Panc1 (cell line): ENCODE results near the gene ZNF549. TPM values are rescaled to one million over a fixed set of nuclear protein-coding genes. Genes with fewer than 3 reads are reported as not detected.
A peak's percentile ranks its signal among the peaks of the same experiment; 100 is the strongest.

Source experiments
- ATAC-seq: fragments of 200-7000 bp; cut with Tn5 transposase; 2 replicates; pipeline ENCODE4 v1.9.1; 2020; ENCODE audit warnings: mild to moderate bottlenecking, moderate library complexity
- BruUV-seq: library from RNA; stranded (reverse); fragments of 400-500 nt; replicated peaks from 2 replicates; lab custom pipeline; 2021; lab: Mats Ljungman, UMichigan
- CTCF ChIA-PET: fragments of 300-600 bp; sonication (Branson Sonifier 250); formaldehyde crosslinking; loops from one replicate; lab custom pipeline; 2022; ENCODE audit warnings: antibody characterized with exemption; lab: Charles Lee
- POLR2A ChIA-PET: fragments of 300-600 bp; sonication (Branson Sonifier 250); formaldehyde crosslinking; loops from one replicate; lab custom pipeline; 2022; ENCODE audit warnings: antibody characterized with exemption; lab: Charles Lee
- DNase-seq: peaks from one replicate; pipeline ENCODE4 v3.0.0-alpha.2; 2010; ENCODE audit warnings: low read depth, low spot score
- H3K27ac ChIP-seq: 2 replicates; pipeline ENCODE4 v1.5.1; 2011; ENCODE audit warnings: mild to moderate bottlenecking, low read length, inconsistent platforms
- H3K27me3 ChIP-seq: fragments of 200-500 bp; sonication (Bioruptor generic); 2 replicates; pipeline ENCODE4 v1.6.0; 2014; ENCODE audit warnings: low read length, inconsistent platforms; ENCODE audit not compliant: control insufficient read depth, insufficient read depth
- H3K36me3 ChIP-seq: fragments of 200-500 bp; sonication (Bioruptor generic); 2 replicates; pipeline ENCODE4 v1.5.1; 2014; ENCODE audit warnings: inconsistent platforms, mild to moderate bottlenecking, low read length, moderate library complexity; ENCODE audit not compliant: control insufficient read depth, insufficient read depth
- H3K4me1 ChIP-seq: 2 replicates; pipeline ENCODE4 v1.5.1; 2011; ENCODE audit warnings: inconsistent platforms, mild to moderate bottlenecking, low read length, moderate library complexity; ENCODE audit not compliant: control insufficient read depth, insufficient read depth
- H3K4me3 ChIP-seq, 2 experiments: 2 replicates each; pipeline ENCODE4 v1.5.1; 2011 to 2012; ENCODE audit warnings: low read depth in 2 of 2, low read length in 2 of 2, mild to moderate bottlenecking in 2 of 2, inconsistent platforms in 1 of 2, moderate library complexity in 1 of 2
- H3K9me3 ChIP-seq: fragments of 200-500 bp; sonication (Bioruptor generic); 2 replicates; pipeline ENCODE4 v1.5.1; 2014; ENCODE audit warnings: low read depth, mild to moderate bottlenecking, inconsistent platforms, low read length, moderate library complexity; ENCODE audit not compliant: control insufficient read depth, insufficient read depth
- POLR2AphosphoS5 ChIP-seq: IDR thresholded peaks from 2 replicates; pipeline ENCODE4 v1.6.1; 2012; ENCODE audit warnings: mild to moderate bottlenecking, low read depth, low read length, moderate library complexity
- SIN3A ChIP-seq: IDR thresholded peaks from 2 replicates; pipeline ENCODE4 v1.6.1; 2012; ENCODE audit warnings: low read depth, mild to moderate bottlenecking, low read length, moderate library complexity, borderline replicate concordance; ENCODE audit not compliant: insufficient read depth
- TCF7L2 ChIP-seq: IDR thresholded peaks from 2 replicates; pipeline ENCODE4 v1.6.1; 2011; ENCODE audit warnings: mild to moderate bottlenecking, low read depth, low read length, inconsistent platforms
- in situ Hi-C: cut with HindIII; loops from 2 replicates; pipeline ENCODE4 v1.10.0; 2016; ENCODE audit warnings: low sequenced_read_pairs, low pct_unique_long_range_greater_than_20kb
- intact Hi-C: fragments of 100-400 bp; cut with micrococcal nuclease; formaldehyde crosslinking; loops from one replicate; pipeline ENCODE4 v1.10.0; 2022; ENCODE audit not compliant: unreplicated experiment
- total RNA-seq: library from RNA; stranded (reverse); gene quantifications from one replicate; pipeline ENCODE4 v1.2.1, GENCODE V29; 2021; ENCODE audit not compliant: unreplicated experiment
- TF ChIP-seq, protein P1 (sequence below), 2 experiments: IDR thresholded peaks; 2 replicates each; pipeline ENCODE4 v1.6.1; 2011 to 2012; ENCODE audit warnings: low read depth in 2 of 2, control low read depth in 1 of 2, low read length in 1 of 2, mild to moderate bottlenecking in 1 of 2, moderate library complexity in 1 of 2; ENCODE audit not compliant: insufficient read depth in 1 of 2
- TF ChIP-seq, protein P2 (sequence below): fragments of 450-650 bp; IDR thresholded peaks from 2 replicates; pipeline ENCODE4 v1.5.1; 2017; ENCODE audit warnings: mild to moderate bottlenecking

Gene ZNF549
- total RNA-seq, 1 experiment from 2014 or later = not detected

DNA sequence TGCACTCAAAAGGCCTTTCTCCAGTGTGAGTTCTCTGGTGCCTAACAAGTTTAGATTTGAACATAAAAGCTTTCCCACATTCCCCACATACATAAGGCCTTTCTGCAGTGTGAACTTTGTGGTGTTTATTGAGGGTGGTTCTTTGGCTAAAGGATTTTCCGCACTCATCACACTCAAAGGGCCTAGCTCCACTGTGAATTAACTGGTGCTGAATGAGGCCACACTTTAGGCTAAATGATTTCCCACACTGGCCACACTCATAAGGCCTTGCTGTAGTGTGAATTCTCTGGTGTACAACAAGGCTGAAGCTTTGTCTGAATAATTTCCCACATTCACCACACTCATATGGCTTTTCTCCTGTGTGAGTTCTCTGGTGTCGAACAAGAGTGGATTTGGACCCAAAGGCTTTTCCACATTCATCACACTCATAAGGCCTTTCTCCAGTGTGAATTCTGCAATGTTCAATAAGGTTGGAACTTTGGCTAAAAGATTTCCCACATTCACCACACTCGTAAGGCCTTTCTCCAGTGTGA is 45.3 kb downstream of the ZNF549 start:
- H3K9me3 ChIP-seq = peaks cover 85% of the 10 kb centered on the region
- no peak for DNase-seq
- BruUV-seq = TSS peak; percentile 11
- no peaks in the 10 kb centered on the region for H3K4me1 ChIP-seq
- POLR2A ChIA-PET = no interaction called here
- in situ Hi-C loops = no loop called here
- H3K27ac ChIP-seq = no peak overlapping the region
- TF ChIP-seq, protein P1, sequence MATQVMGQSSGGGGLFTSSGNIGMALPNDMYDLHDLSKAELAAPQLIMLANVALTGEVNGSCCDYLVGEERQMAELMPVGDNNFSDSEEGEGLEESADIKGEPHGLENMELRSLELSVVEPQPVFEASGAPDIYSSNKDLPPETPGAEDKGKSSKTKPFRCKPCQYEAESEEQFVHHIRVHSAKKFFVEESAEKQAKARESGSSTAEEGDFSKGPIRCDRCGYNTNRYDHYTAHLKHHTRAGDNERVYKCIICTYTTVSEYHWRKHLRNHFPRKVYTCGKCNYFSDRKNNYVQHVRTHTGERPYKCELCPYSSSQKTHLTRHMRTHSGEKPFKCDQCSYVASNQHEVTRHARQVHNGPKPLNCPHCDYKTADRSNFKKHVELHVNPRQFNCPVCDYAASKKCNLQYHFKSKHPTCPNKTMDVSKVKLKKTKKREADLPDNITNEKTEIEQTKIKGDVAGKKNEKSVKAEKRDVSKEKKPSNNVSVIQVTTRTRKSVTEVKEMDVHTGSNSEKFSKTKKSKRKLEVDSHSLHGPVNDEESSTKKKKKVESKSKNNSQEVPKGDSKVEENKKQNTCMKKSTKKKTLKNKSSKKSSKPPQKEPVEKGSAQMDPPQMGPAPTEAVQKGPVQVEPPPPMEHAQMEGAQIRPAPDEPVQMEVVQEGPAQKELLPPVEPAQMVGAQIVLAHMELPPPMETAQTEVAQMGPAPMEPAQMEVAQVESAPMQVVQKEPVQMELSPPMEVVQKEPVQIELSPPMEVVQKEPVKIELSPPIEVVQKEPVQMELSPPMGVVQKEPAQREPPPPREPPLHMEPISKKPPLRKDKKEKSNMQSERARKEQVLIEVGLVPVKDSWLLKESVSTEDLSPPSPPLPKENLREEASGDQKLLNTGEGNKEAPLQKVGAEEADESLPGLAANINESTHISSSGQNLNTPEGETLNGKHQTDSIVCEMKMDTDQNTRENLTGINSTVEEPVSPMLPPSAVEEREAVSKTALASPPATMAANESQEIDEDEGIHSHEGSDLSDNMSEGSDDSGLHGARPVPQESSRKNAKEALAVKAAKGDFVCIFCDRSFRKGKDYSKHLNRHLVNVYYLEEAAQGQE (IDR thresholded peaks at IDR 0.05; ENCODE audit: insufficient read depth in 1 of 2, low read depth in 2 of 2, low read length in 1 of 2) = no peak
- TF ChIP-seq TCF7L2 (no peak), SIN3A (no peak), POLR2AphosphoS5 (no peak)
- TF ChIP-seq, protein P2, sequence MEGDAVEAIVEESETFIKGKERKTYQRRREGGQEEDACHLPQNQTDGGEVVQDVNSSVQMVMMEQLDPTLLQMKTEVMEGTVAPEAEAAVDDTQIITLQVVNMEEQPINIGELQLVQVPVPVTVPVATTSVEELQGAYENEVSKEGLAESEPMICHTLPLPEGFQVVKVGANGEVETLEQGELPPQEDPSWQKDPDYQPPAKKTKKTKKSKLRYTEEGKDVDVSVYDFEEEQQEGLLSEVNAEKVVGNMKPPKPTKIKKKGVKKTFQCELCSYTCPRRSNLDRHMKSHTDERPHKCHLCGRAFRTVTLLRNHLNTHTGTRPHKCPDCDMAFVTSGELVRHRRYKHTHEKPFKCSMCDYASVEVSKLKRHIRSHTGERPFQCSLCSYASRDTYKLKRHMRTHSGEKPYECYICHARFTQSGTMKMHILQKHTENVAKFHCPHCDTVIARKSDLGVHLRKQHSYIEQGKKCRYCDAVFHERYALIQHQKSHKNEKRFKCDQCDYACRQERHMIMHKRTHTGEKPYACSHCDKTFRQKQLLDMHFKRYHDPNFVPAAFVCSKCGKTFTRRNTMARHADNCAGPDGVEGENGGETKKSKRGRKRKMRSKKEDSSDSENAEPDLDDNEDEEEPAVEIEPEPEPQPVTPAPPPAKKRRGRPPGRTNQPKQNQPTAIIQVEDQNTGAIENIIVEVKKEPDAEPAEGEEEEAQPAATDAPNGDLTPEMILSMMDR = no peak
- no peak for ATAC-seq
- intact Hi-C loops = no loop called here
- H3K4me3 ChIP-seq = no peak overlapping the region
- CTCF ChIA-PET = no interaction called here
- peaks cover 5% of the 10 kb centered on the region for H3K36me3 ChIP-seq
- H3K27me3 ChIP-seq = no peaks in the 10 kb centered on the region

DNA sequence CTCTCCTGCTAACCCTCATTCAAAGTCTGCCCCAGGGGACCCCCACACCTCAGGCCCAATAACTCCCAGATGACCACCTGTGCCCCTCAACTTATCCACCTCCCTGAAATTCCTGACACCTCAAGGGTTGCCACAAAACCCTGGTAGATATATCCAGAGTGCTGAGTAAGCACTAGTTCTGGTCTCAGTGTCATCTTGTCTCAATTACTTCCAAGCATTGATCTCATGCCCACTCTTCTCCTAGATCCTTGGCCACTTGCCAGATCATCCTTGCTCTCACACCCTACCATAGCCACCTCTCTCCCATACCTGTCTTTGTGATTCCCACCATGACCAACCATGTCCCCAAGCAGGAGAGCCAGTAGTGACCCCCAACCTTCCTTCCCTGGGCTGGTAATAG is 49.5 kb downstream of the ZNF549 start:
- H3K27ac ChIP-seq = no peak overlapping the region
- CTCF ChIA-PET = no interaction called here
- in situ Hi-C loops (no loop called here), intact Hi-C loops (no loop called here)
- DNase-seq (no peak), ATAC-seq (no peak)
- peaks cover 5% of the 10 kb centered on the region for H3K36me3 ChIP-seq
- no TSS peak for BruUV-seq
- no peak overlapping the region for H3K4me3 ChIP-seq
- H3K4me1 ChIP-seq = peaks cover 6% of the 10 kb centered on the region; the same call in 1 of the 2 replicates
- H3K27me3 ChIP-seq = no peaks in the 10 kb centered on the region
- H3K9me3 ChIP-seq = peaks cover 68% of the 10 kb centered on the region
- TF ChIP-seq, protein P2 = no peak
- no peak for TF ChIP-seq TCF7L2
- TF ChIP-seq, protein P1 (IDR thresholded peaks at IDR 0.05; ENCODE audit: insufficient read depth in 1 of 2, low read depth in 2 of 2, low read length in 1 of 2) = no peak
- TF ChIP-seq SIN3A = no peak
- TF ChIP-seq POLR2AphosphoS5 = no peak
- POLR2A ChIA-PET = no interaction called here
